ENCODE results near the gene TCF12. TPM values are rescaled to one million over a fixed set of nuclear protein-coding genes. Genes with fewer than 3 reads are reported as not detected.

The TCF12 gene
- total and polyA plus RNA-seq, 2 of the 8 experiments (the other 6 are each of a cell fraction or from before 2014, with no cell fraction given), result 85.8 to 101 TPM

DNA sequence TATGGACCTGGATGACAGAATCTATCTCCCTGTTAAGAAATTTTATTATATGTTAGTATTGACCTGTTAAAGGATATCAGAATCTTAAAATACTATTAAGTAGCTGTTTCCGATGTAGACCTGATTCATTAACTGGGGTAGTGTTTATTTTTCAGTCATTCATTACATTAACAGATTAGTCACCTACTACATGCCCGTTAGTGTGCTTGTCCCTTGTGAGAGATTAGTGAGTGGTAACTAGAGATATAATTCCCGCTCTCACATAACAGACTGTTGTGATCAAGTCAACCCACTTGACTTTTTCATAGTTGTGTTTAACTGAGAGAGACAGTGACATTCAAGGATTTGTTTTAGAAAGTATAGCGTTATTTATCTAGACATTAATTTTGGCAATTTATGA is 166.8 kb downstream of the TCF12 start:
- Histone ChIP-seq H2BK120ac (replicated peaks; ENCODE audit: low read depth, low read length) (no peak overlapping the region), H4K20me1 (replicated peaks in 1 of 2; ENCODE audit: control insufficient read depth in 1 of 2, insufficient read depth in 2 of 2, low read length in 2 of 2) (peaks cover 0 to 2% of the 10 kb centered on the region in 2 experiments), H3K9me3 (ENCODE audit: insufficient read depth in 2 of 2, low read depth in 1 of 2, low read length in 1 of 2) (no peaks in the 10 kb centered on the region), H3K4me3 (ENCODE audit: extremely low read depth in 1 of 4, insufficient read depth in 2 of 4, low read depth in 3 of 4, low read length in 4 of 4) (no peak overlapping the region), H4K8ac (ENCODE audit: extremely low read depth, insufficient read depth, low read length) (no peak overlapping the region), H2BK5ac (ENCODE audit: low read depth, low read length) (no peak overlapping the region), H3K79me1 (ENCODE audit: low read depth, low read length) (no peaks in the 10 kb centered on the region), H3K79me2 (ENCODE audit: control insufficient read depth in 1 of 2, insufficient read depth in 2 of 2, low read length in 2 of 2) (peaks cover 0 to 56% of the 10 kb centered on the region in 2 experiments; a peak in 2 of 4 replicates), H2BK12ac (ENCODE audit: low read depth, low read length) (no peak overlapping the region), H2AFZ (ENCODE audit: low read length) (no peak overlapping the region), H4K91ac (replicated peaks; ENCODE audit: insufficient read length, low read length) (no peak overlapping the region), H4K5ac (ENCODE audit: insufficient read length, low read depth, low read length) (no peak overlapping the region), H3K23ac (ENCODE audit: insufficient read length) (no peak overlapping the region), H3K4ac (replicated peaks; ENCODE audit: insufficient read length, low read depth, low read length) (no peak overlapping the region), H3K23me2 (ENCODE audit: low read depth, low read length) (no peaks in the 10 kb centered on the region), H3K27me3 (replicated peaks in 1 of 4; ENCODE audit: control insufficient read depth in 3 of 4, extremely low read depth in 1 of 4, insufficient read depth in 3 of 4, low read length in 3 of 4) (no peaks in the 10 kb centered on the region), H3K9ac (replicated peaks in 1 of 4; ENCODE audit: extremely low read depth in 1 of 4, low read depth in 3 of 4, low read length in 3 of 4) (no peak overlapping the region), H3K56ac (replicated peaks; ENCODE audit: insufficient read length, low read depth, low read length) (no peak overlapping the region), H3K4me1 (replicated peaks in 1 of 4; ENCODE audit: control insufficient read depth in 3 of 4, insufficient read depth in 4 of 4, low read length in 3 of 4) (peaks cover 0 to under 1% (median under 1%) of the 10 kb centered on the region in 4 experiments; a peak in 3 of 7 replicates), H2BK15ac (ENCODE audit: low read length) (no peak overlapping the region), H3K27ac (ENCODE audit: low read depth, low read length) (no peak overlapping the region), H3K36me3 (ENCODE audit: control insufficient read depth in 2 of 4, insufficient read depth in 4 of 4, low read length in 3 of 4) (no peaks in the 10 kb centered on the region), H2AK5ac (ENCODE audit: low read depth, low read length) (no peak overlapping the region), H3K4me2 (ENCODE audit: insufficient read depth in 1 of 2, low read depth in 2 of 2, low read length in 2 of 2) (no peak overlapping the region), H2BK20ac (ENCODE audit: low read length) (no peak overlapping the region), H3K14ac (ENCODE audit: insufficient read length) (no peak overlapping the region), H3K18ac (ENCODE audit: extremely low read depth, low read length) (no peak overlapping the region)
- ChIA-PET CTCF (ENCODE audit: partially characterized antibody) (interaction anchor here (0.7 to 1.6 kb wide), 2 partner anchors 19 to 100 kb away, joined by 3 to 4 read pairs; no protein-coding TSS in a partner anchor), POLR2A (ENCODE audit: partially characterized antibody) (no interaction called here)
- FAIRE-seq (no peak), DNase-seq (ENCODE audit: low read depth in 1 of 2, low spot score in 2 of 2) (no peak)
- 83% methylated on average over 4 of the region's 4 CpGs; no CpG with 5 or more reads in 1 of the 2 experiments for WGBS, 2 experiments (ENCODE audit: extremely low coverage in 1 of 2, insufficient coverage in 1 of 2, insufficient read length in 1 of 2, insufficient replicate concordance in 2 of 2, low coverage in 1 of 2, low lambda C conversion rate in 2 of 2, missing lambda C conversion rate in 1 of 2)
- TF ChIP-seq EZH2 (IDR thresholded peaks at IDR 0.05; ENCODE audit: low read depth, low read length, severe bottlenecking) (no peak), MAFK (IDR thresholded peaks at IDR 0.05; ENCODE audit: low read depth, low read length) (no peak), CTBP2 (IDR thresholded peaks at IDR 0.05; ENCODE audit: borderline replicate concordance, insufficient read depth, insufficient read length, low read length) (no peak), POLR2AphosphoS5 (IDR thresholded peaks at IDR 0.05; ENCODE audit: low read depth, low read length) (no peak), USF2 (IDR thresholded peaks at IDR 0.05; ENCODE audit: low read length) (no peak)
